ENCODE measurements around the gene IMP4.

IMP4 gene

GRCh38 chr2:130378206-130378897 lies 35.7 kb downstream of the IMP4 start:
- no peak for DNase-seq

GRCh38 chr2:130378898-130379214 lies 36.2 kb downstream of the IMP4 start:
- DNase-seq = no peak

- DNase-seq = no peak
Observed at GRCh38 chr2:130380096-130380934, 37.6 kb downstream of the IMP4 start.

GRCh38 chr2:130381145-130381544 lies 38.4 kb downstream of the IMP4 start:
- DNase-seq = no peak

DNA sequence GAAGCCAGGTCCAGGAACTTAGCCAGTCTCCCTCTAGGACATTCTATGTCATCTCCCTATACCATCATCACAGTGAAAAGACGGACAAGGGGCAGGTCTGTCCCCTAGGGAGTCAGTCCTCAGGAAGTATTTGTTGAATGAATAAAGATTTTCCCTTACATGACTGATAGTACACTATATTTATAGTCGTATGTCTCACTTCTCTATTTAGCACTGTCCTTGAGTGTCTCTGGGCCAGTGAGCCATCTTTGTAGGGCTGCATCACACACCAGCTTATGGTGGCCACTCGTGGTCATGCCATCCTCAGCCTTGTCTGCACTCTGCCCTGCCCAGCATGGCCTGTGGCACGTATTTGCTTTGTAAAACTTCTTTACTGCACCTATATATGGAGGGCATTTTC lies 38.9 kb downstream of the IMP4 start:
- DNase-seq = no peak

- no peak for DNase-seq
Observed at GRCh38 chr2:130382313-130382917, 39.7 kb downstream of the IMP4 start.

DNA sequence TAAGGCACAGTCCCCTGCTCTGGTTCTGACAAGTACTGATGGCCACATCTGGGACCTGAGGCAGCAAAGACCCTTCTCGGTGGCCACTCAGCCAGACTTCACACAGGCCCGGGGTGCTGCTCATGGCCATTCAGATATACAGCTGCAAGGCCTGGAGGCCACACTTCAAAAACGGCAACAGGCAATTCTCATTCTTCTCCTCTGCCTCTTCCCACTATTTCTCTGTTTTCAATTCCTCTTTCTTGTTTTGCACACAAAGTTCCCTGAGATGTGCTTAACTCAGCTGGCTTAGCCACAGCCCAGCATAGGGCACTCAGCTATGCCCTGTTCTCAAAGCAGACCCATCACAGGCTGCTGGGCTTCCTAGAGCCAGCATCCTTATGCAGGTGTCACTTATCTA lies 43.0 kb downstream of the IMP4 start:
- no peak for DNase-seq

GRCh38 chr2:130387071-130387400 lies 44.3 kb downstream of the IMP4 start:
- no peak for DNase-seq

DNA sequence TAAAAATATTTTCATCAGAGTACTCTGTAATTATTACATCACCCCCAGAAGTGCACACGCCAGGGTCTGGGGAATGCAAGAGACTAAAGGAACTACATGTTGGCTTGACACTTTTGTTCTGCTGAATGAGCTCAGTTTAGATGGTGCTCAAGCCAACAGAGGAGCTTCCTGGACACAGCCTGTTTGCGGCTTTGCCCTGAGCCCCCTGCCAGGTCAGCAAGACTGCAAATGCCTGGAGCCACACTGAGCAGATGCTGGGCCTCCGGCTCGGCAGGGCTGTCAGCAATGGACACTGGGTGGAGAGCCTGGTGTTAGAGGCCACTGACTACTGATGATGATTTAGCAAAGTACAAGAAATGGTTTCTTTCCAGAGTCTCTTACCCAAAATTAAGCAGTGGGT lies 45.1 kb downstream of the IMP4 start:
- no peak for DNase-seq

- no peak for DNase-seq
Observed at GRCh38 chr2:130388221-130388907, 45.7 kb downstream of the IMP4 start.

- no peak for DNase-seq
Observed at GRCh38 chr2:130389358-130389757, 46.7 kb downstream of the IMP4 start.

DNA sequence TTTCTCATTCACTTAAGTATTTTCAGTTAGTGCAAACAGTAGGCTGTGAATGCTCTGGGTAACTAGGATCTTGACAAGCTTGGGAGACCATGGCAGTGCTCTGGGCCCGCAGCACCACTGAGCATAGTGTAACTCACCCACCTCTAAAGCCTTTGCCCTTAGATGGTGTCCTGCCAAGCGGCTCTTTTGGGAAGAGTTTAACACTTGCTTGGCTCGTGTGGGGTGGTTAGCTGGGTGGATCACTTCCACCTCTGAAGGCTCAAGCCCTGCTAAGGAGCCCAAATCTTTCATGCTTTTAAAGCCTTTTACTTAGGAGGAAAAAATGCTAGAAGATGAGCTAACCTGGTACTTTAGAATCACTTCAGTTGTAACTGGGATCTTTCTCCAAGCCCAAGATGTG lies 47.1 kb downstream of the IMP4 start:
- no peak for DNase-seq

DNA sequence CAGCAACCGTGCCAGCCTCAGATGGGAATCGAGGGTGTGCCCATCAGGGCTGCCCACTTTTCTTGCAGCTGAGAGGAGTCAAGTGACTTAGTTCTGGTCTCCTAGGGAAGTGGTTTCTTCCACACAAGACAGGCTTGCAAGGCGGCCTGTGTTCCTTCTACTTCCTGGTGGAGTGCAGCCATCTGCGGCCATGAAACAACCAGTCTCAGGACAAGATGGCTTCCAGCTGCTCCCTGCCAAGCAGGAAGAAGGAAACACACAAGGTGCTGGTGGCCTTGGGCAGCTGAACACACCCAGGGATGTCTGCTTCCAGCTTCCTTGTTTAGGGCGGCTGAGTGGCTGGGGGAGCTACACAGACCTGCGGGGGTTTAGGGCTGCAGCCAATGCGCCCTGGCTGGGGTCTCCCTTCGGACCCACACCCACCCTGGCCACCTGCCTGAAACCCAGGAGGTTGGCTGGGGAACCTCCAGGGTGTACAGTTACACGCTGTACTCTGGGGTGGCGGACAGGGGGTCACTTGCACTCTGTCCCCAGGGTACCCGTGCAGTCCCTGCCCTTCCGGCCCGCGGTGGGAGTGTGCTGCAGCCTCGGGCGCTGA lies 47.9 kb downstream of the IMP4 start:
- no peak for DNase-seq

DNA sequence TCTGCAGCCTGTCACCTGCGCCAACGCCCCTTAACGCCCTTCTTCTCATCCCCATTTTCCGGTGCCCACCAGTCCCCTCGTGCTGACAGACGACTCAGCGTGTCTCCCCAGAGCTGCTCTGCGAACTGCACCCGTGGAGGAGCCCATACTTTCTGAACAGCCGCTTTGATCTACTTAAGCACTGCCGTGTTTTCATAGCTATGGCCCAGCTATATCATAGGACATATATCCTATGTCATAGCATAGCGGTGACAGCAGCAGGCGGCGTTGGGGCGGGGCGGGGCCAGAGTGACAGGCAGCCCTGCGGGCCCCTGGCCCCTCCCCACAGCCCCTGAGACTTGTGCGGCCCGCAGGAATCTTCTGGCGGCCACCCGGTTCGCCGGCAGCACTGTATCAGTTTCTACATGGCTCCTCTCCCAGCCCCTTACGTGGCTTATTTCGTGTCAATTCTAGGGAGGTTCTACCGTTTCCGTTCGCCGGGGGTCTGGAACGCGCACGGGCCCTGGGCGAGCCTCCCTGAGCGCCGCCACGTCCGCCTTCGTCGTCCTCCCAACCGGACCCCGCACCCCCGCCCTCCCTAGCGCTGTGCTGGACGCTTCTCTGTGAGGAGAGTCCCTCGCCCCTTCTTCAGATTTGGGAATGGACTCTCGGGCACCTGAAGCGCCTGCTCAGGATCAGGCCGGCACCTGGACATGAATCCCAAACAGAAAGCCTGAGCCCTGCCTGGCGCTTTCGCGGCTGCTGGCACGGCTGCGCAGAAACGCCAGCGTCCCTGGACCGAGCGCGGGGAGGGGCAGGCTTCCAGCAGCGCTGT lies 48.6 kb downstream of the IMP4 start:
- peak; percentile 54 to 59 for DNase-seq

DNA sequence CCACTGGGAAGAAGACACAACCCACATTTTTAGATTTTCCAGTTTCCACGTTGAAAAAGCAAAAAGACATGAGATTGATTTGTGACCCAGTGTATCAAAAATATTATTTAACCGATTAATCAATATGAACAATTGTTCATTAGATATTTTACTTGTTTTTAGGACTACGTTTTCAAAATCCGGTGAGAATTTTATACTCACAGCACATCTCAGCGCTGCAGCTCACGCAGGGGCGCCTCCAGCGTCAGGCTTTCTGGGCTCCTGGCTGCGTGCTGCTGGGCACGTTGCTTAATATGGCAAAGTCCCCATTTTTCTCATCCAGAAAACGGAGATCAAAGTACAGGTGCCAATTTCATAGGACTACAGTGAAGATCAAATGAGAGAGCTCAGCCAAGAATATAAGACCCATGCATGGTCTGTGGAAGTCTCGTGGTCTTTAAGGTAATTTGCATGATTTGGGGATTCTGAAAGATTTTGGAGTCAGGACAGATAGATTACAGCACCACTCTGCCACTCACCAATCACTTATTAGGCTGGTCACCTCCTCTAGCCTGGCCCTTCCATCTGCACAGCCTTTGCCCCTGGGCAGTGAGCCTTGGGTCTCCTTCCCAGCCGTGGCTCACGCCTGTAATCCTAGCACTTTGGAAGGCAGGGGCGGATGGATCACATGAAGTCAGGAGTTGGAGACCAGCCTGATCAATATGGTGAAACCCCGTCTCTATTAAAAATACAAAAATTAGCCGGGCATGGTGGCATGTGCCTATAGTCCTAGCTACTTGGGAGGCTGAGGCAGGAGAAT lies 49.4 kb downstream of the IMP4 start:
- no peak for DNase-seq

GRCh38 chr2:130393318-130393910 lies 50.7 kb downstream of the IMP4 start:
- no peak for DNase-seq
